Lower lobe of right lung (tissue), 2 donors: ENCODE measurements around the gene SCYGR7. TPM values are rescaled to one million over a fixed set of nuclear protein-coding genes. Genes with fewer than 3 reads are reported as not detected.
"Not testable (repeated sequence)": the region's sequence is repeated elsewhere in the genome, so short reads cannot be mapped to it uniquely, and the experiment has no call there.

Source experiments
- ATAC-seq, 2 donors: fragments of 200-7000 bp; cut with Tn5 transposase; one replicate each; pipeline ENCODE4 v1.9.1; 2020 to 2022; ENCODE audit warnings: mild to moderate bottlenecking in 2 of 2, moderate library complexity in 2 of 2
- DNase-seq: peaks from one replicate; pipeline ENCODE4 v3.0.0-alpha.2; 2020
- H3K27ac ChIP-seq: fragments of 200-600 bp; one replicate; pipeline ENCODE4 v1.8.0; 2022
- H3K27me3 ChIP-seq: fragments of 200-600 bp; one replicate; pipeline ENCODE4 v1.8.0; 2022; ENCODE audit warnings: low read depth
- H3K36me3 ChIP-seq: fragments of 200-600 bp; one replicate; pipeline ENCODE4 v1.8.0; 2022; ENCODE audit warnings: mild to moderate bottlenecking
- H3K4me1 ChIP-seq: fragments of 200-600 bp; one replicate; pipeline ENCODE4 v1.8.0; 2022
- H3K4me3 ChIP-seq: fragments of 200-600 bp; one replicate; pipeline ENCODE4 v1.8.0; 2022; ENCODE audit warnings: mild to moderate bottlenecking
- H3K9me3 ChIP-seq: fragments of 200-600 bp; one replicate; pipeline ENCODE4 v1.8.0; 2022
- intact Hi-C: fragments of 100-400 bp; cut with DNase I; formaldehyde crosslinking; loops from one replicate; pipeline ENCODE4 v1.11.0; 2022
- total RNA-seq: library from RNA; stranded (reverse); fragmentation: NEBNext Ultra II Directional; extraction: Animal tissue kit (Norgen Biotek cat#: 25700); gene quantifications from one replicate; pipeline ENCODE4 v1.2.1, GENCODE V29; 2021
- TF ChIP-seq, protein P1 (sequence below): fragments of 200-600 bp; IDR thresholded peaks from one replicate; pipeline ENCODE4 v1.8.0; 2022; ENCODE audit warnings: antibody characterized with exemption, mild to moderate bottlenecking
- donor health status: DM: no; HTN: yes; CAD: no; lungs with severe emphysema.

The SCYGR7 gene
- total RNA-seq, 1 donor from 2014 or later: not detected

GRCh38 chr2:227739351-227739750 lies 11.2 kb downstream of the SCYGR7 start:
- intact Hi-C loops: no loop called here
- Histone ChIP-seq H3K27me3 (no peaks in the 10 kb centered on the region), H3K36me3 (no peaks in the 10 kb centered on the region), H3K4me1 (no peaks in the 10 kb centered on the region), H3K27ac (no peak overlapping the region), H3K9me3 (no peaks in the 10 kb centered on the region), H3K4me3 (no peak overlapping the region)
- DNase-seq (no peak), ATAC-seq (no peak)
- TF ChIP-seq, protein P1, sequence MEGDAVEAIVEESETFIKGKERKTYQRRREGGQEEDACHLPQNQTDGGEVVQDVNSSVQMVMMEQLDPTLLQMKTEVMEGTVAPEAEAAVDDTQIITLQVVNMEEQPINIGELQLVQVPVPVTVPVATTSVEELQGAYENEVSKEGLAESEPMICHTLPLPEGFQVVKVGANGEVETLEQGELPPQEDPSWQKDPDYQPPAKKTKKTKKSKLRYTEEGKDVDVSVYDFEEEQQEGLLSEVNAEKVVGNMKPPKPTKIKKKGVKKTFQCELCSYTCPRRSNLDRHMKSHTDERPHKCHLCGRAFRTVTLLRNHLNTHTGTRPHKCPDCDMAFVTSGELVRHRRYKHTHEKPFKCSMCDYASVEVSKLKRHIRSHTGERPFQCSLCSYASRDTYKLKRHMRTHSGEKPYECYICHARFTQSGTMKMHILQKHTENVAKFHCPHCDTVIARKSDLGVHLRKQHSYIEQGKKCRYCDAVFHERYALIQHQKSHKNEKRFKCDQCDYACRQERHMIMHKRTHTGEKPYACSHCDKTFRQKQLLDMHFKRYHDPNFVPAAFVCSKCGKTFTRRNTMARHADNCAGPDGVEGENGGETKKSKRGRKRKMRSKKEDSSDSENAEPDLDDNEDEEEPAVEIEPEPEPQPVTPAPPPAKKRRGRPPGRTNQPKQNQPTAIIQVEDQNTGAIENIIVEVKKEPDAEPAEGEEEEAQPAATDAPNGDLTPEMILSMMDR: no peak

DNA sequence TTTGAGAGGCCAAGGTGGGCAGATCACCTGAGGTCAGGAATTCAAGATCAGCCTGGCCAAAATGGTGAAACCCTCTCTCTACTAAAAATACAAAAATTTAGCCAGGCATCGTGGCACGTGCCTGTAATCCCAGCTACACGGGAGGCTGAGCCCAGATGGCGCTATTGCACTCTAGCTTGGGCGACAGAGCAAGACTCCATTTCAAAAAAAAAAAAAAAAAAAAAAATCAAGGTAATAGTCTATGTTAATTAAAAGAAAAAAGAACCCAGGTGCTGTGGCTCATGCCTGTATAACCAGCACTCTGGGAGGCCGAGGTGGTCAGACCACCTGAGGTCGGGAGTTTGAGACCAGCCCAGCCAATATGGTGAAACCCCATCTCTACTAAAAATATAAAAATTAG lies 12.6 kb downstream of the SCYGR7 start:
- H3K9me3 ChIP-seq, H3K4me3 ChIP-seq, H3K4me1 ChIP-seq, H3K27me3 ChIP-seq, H3K27ac ChIP-seq, intact Hi-C loops, ATAC-seq, DNase-seq, H3K36me3 ChIP-seq: not testable (repeated sequence)

GRCh38 chr2:227745594-227745993 lies 17.5 kb downstream of the SCYGR7 start, which contains the start of gene SCYGR8:
TSS of gene SCYGR8 (plus strand) at chr2:227745894. CDS start at chr2:227745894, 0 bp downstream.
- H3K36me3 ChIP-seq: no peaks in the 10 kb centered on the region
- intact Hi-C loops: no loop called here
- H3K27me3 ChIP-seq: no peaks in the 10 kb centered on the region
- H3K4me3 ChIP-seq: no peak within 1 kb of the TSS
- TF ChIP-seq, protein P1: no peak
- ATAC-seq (no peak), DNase-seq (no peak)
- no peaks in the 10 kb centered on the region for H3K9me3 ChIP-seq
- H3K27ac ChIP-seq: no peak within 1 kb of the TSS
- H3K4me1 ChIP-seq: no peaks in the 10 kb centered on the region

DNA sequence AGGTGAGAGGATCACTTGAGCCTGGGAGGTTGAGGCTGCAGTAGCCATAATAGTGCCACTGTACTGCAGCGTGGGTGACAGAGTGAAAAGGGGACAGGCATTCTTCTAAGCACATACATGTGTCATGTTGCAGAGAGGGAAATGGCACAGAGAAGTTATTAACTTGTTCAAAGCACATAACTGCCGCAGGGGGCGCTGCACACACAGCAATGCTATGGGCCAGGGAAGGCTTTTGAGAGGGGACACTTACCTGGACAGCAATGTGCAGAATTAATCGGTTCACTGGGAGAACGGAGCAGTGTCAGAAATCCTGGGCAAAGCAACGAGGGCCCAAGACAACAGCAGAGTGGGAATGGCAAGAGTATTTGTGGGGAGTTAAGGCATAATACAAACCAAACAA lies 19.9 kb downstream of the SCYGR7 start:
- no peaks in the 10 kb centered on the region for H3K4me1 ChIP-seq
- H3K27ac ChIP-seq: no peak overlapping the region
- no peaks in the 10 kb centered on the region for H3K9me3 ChIP-seq
- H3K4me3 ChIP-seq: no peak overlapping the region
- no peaks in the 10 kb centered on the region for H3K27me3 ChIP-seq
- DNase-seq (no peak), ATAC-seq (no peak)
- H3K36me3 ChIP-seq: no peaks in the 10 kb centered on the region
- intact Hi-C loops: no loop called here
- TF ChIP-seq, protein P1: no peak

DNA sequence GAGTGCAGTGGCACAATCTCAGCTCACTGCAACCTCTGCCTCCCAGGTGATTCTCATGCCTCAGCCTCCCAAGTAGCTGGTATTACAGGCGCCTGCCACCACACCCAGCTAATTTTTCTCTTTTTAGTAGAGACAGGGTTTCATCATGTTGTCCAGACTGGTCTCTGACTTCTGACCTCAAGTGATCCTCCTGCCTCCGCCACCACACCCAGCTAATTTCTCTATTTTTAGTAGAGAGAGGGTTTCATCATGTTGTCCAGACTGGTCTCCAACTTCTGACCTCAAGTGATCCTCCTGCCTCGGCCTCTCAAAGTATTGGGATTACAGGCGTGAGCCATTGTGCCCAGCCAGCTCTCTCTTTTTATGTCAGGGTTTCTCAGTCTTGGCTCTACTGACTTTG lies 28.1 kb downstream of the SCYGR7 start:
- DNase-seq, H3K36me3 ChIP-seq, H3K27me3 ChIP-seq, intact Hi-C loops, H3K27ac ChIP-seq, H3K4me1 ChIP-seq, H3K4me3 ChIP-seq, H3K9me3 ChIP-seq: not testable (repeated sequence)
- ATAC-seq: peak in 1 of 2 donors; percentile 21

GRCh38 chr2:227759411-227760118 lies 31.4 kb downstream of the SCYGR7 start:
- Histone ChIP-seq H3K4me3 (no peak overlapping the region), H3K9me3 (no peaks in the 10 kb centered on the region), H3K4me1 (peaks cover 11% of the 10 kb centered on the region), H3K36me3 (no peaks in the 10 kb centered on the region), H3K27me3 (no peaks in the 10 kb centered on the region), H3K27ac (no peak overlapping the region)
- TF ChIP-seq, protein P1: no peak
- ATAC-seq (no peak), DNase-seq (no peak)
- intact Hi-C loops: no loop called here
